ENCODE measurements around the gene FAM229B.

- TF ChIP-seq EZH2 (IDR thresholded peaks at IDR 0.05; ENCODE audit: insufficient read depth, poor library complexity, severe bottlenecking) (no peak), EZH2phosphoT487 (IDR thresholded peaks at IDR 0.05; ENCODE audit: insufficient read depth, low read depth) (no peak)
Observed at GRCh38 chr6:112139052-112139451, 51.7 kb downstream of the FAM229B start.
